ENCODE results near the gene MCCC1.
"Not testable (repeated sequence)": the region's sequence is repeated elsewhere in the genome, so short reads cannot be mapped to it uniquely, and the experiment has no call there.

Gene MCCC1

DNA sequence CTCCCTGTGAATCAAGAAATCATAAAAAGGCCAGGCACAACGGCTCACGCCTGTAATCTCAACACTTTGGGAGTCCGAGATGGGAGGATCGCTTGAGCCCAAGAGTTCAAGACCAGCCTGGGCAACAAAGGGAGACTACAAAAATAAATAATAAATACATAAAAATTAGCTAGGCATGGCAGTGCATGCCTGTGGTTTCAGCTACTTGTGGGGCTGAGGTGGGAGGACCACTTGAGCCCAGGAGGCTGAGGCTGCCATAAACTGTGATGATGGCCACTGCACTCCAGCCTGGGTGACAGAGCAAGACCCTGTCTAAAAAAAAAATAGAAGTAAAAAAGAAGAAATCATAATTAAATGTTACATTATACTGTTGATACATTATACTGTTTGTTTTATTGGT, 91.0 kb downstream of the MCCC1 start:
- H3K4me3 ChIP-seq: no peak overlapping the region
- no peak overlapping the region for H3K27ac ChIP-seq
- no peak for DNase-seq (ENCODE audit: low spot score)
- TF ChIP-seq, protein P1, sequence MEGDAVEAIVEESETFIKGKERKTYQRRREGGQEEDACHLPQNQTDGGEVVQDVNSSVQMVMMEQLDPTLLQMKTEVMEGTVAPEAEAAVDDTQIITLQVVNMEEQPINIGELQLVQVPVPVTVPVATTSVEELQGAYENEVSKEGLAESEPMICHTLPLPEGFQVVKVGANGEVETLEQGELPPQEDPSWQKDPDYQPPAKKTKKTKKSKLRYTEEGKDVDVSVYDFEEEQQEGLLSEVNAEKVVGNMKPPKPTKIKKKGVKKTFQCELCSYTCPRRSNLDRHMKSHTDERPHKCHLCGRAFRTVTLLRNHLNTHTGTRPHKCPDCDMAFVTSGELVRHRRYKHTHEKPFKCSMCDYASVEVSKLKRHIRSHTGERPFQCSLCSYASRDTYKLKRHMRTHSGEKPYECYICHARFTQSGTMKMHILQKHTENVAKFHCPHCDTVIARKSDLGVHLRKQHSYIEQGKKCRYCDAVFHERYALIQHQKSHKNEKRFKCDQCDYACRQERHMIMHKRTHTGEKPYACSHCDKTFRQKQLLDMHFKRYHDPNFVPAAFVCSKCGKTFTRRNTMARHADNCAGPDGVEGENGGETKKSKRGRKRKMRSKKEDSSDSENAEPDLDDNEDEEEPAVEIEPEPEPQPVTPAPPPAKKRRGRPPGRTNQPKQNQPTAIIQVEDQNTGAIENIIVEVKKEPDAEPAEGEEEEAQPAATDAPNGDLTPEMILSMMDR (IDR thresholded peaks at IDR 0.05): no peak

GRCh38 chr3:183006396-183007002, 92.8 kb downstream of the MCCC1 start:
- DNase-seq (ENCODE audit: low spot score): no peak
- Histone ChIP-seq H3K4me3 (no peak overlapping the region), H3K27ac (no peak overlapping the region)
- TF ChIP-seq, protein P1 (IDR thresholded peaks at IDR 0.05): no peak

- Histone ChIP-seq H3K27ac (no peak overlapping the region), H3K4me3 (no peak overlapping the region)
- TF ChIP-seq, protein P1 (IDR thresholded peaks at IDR 0.05): no peak
- DNase-seq (ENCODE audit: low spot score): no peak
These were observed 99.5 kb downstream of the MCCC1 start for GRCh38 chr3:182999767-183000166.

DNA sequence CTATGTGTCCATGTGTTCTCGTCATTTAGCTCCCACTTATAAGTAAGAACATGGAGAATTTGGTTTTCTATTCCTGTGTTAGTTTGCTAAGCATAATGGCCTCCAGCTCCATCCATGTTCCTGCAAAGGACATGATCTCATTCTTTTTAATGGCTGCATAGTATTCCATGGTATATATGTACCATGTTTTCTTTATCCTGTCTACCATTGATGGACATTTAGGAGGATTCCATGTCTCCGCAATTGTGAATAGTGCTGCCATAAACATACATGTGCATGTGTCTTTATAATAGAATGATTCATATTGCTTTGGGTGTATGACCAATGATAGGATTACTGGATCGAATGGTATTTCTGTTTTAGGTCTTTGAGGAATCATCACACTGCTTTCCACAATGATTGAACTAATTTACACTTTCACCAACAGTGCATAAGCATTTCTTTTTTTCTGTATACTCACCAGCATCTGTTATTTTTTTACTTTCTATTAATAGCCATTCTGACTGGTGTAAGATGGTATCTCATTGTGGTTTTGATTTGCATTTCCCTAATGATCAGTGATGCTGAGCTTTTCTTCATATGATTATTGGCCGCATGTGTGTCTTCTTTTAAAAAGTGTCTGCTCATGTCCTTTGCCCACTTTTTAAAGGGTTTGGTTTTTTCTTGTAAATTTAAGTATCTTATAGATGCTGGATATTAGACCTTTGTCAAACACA, 105.7 kb downstream of the MCCC1 start:
- H3K27ac ChIP-seq; H3K4me3 ChIP-seq; DNase-seq (ENCODE audit: low spot score): not testable (repeated sequence)

GRCh38 chr3:182989566-182989965, 109.7 kb downstream of the MCCC1 start:
- no peak for DNase-seq (ENCODE audit: low spot score)
- no peak overlapping the region for H3K4me3 ChIP-seq
- H3K27ac ChIP-seq: no peak overlapping the region
- TF ChIP-seq, protein P1 (IDR thresholded peaks at IDR 0.05): no peak

DNA sequence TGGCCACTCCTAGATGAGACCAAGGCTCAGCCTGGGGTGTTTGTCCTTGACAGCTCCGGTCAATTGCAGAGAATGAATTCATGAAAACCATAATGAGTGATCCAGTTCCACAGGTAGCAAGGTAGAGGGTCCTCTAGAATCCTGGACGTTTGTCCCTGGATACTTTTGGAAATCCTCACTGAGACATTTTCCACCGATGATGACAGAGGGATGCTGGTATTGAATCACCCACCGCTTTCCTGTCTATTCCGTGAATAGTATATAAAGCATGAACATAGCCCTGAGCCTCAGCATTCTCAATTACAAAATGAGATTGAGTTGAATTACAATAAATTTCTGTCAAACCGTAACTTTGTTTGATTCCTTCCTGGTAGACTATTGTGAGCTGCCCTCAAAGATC, 113.3 kb downstream of the MCCC1 start:
- Histone ChIP-seq H3K27ac (no peak overlapping the region), H3K4me3 (no peak overlapping the region)
- no peak for DNase-seq (ENCODE audit: low spot score)
- TF ChIP-seq, protein P1 (IDR thresholded peaks at IDR 0.05): no peak

- H3K4me3 ChIP-seq: no peak overlapping the region
- TF ChIP-seq, protein P1 (IDR thresholded peaks at IDR 0.05): no peak
- H3K27ac ChIP-seq: no peak overlapping the region
- DNase-seq (ENCODE audit: low spot score): no peak
These were observed 115.4 kb downstream of the MCCC1 start for GRCh38 chr3:182983876-182984275.

Measured in coronary artery (tissue), 2 donors.